ENCODE results near the gene PTOV1. TPM values are rescaled to one million over a fixed set of nuclear protein-coding genes. Genes with fewer than 3 reads are reported as not detected.

PTOV1 gene
- total RNA-seq, 4 donors from 2014 or later, result 62.3 to 203 (median 66.8) TPM

GRCh38 chr19:49830766-49831165 is 20.2 kb upstream of the PTOV1 start:
- in situ Hi-C loops (cut with MboI; ENCODE audit: low pct_ligation_motif_present in 1 of 4, low pct_unique_long_range_greater_than_20kb in 1 of 4, low sequenced_read_pairs in 3 of 4) (no loop called here), intact Hi-C loops (cut with DNase I; ENCODE audit: low total_unique reads) (no loop called here)
- no peaks in the 10 kb centered on the region for H3K27me3 ChIP-seq
- no peak for TF ChIP-seq POLR2A (IDR thresholded peaks at IDR 0.05)
- no peak for TF ChIP-seq EP300 (IDR thresholded peaks at IDR 0.05; ENCODE audit: low read depth)
- TF ChIP-seq, protein P1, sequence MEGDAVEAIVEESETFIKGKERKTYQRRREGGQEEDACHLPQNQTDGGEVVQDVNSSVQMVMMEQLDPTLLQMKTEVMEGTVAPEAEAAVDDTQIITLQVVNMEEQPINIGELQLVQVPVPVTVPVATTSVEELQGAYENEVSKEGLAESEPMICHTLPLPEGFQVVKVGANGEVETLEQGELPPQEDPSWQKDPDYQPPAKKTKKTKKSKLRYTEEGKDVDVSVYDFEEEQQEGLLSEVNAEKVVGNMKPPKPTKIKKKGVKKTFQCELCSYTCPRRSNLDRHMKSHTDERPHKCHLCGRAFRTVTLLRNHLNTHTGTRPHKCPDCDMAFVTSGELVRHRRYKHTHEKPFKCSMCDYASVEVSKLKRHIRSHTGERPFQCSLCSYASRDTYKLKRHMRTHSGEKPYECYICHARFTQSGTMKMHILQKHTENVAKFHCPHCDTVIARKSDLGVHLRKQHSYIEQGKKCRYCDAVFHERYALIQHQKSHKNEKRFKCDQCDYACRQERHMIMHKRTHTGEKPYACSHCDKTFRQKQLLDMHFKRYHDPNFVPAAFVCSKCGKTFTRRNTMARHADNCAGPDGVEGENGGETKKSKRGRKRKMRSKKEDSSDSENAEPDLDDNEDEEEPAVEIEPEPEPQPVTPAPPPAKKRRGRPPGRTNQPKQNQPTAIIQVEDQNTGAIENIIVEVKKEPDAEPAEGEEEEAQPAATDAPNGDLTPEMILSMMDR (IDR thresholded peaks at IDR 0.05), result no peak
- no peak for TF ChIP-seq POLR2AphosphoS5 (IDR thresholded peaks at IDR 0.05)
- no peaks in the 10 kb centered on the region for H3K4me1 ChIP-seq
- peaks cover 0 to 25% (median 10%) of the 10 kb centered on the region in 4 donors for H3K36me3 ChIP-seq
- H3K4me3 ChIP-seq, result no peak overlapping the region
- H3K27ac ChIP-seq, result no peak overlapping the region
- no peaks in the 10 kb centered on the region for H3K9me3 ChIP-seq
- WGBS, 2 donors (ENCODE audit: low coverage in 1 of 2), result 95% methylated on average over 8 of the region's 12 CpGs; no CpG with 5 or more reads in 1 of the 2 donors
- no peak for DNase-seq

GRCh38 chr19:49831592-49831991 is 19.4 kb upstream of the PTOV1 start:
- TF ChIP-seq POLR2AphosphoS5 (IDR thresholded peaks at IDR 0.05) (no peak), POLR2A (IDR thresholded peaks at IDR 0.05) (no peak)
- TF ChIP-seq, protein P1 (IDR thresholded peaks at IDR 0.05), result no peak

DNA sequence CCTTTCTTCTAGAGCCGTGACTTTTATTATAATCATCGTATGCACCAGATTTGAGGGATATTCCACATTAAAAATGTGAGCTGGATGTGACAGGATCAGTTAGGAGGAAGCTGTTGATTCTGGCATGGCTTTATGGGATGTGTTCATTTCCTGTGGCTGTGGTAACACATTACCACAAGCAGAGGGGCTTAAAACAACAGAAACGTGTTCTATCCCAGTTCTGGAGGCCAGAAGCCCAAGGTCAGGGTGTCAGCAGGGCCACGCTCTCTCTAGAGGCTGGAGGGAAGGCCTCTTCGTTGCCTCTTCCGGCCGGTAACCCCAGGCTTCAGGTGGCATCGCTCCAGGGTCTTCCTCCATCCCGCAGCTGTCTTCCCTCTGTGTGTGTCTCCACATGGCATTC is 18.4 kb upstream of the PTOV1 start:
- H3K27me3 ChIP-seq, result no peaks in the 10 kb centered on the region
- peaks cover 0 to 32% (median 10%) of the 10 kb centered on the region in 4 donors for H3K36me3 ChIP-seq
- TF ChIP-seq, protein P1 (IDR thresholded peaks at IDR 0.05), result no peak
- TF ChIP-seq EP300 (IDR thresholded peaks at IDR 0.05; ENCODE audit: low read depth), result no peak
- TF ChIP-seq POLR2AphosphoS5 (IDR thresholded peaks at IDR 0.05), result no peak
- no peak for TF ChIP-seq POLR2A (IDR thresholded peaks at IDR 0.05)
- no peaks in the 10 kb centered on the region for H3K9me3 ChIP-seq
- intact Hi-C loops (cut with DNase I; ENCODE audit: low total_unique reads) (no loop called here), in situ Hi-C loops (cut with MboI; ENCODE audit: low pct_ligation_motif_present in 1 of 4, low pct_unique_long_range_greater_than_20kb in 1 of 4, low sequenced_read_pairs in 3 of 4) (no loop called here)
- no peak for DNase-seq
- no peaks in the 10 kb centered on the region for H3K4me1 ChIP-seq
- no peak overlapping the region for H3K27ac ChIP-seq
- WGBS, 2 donors (ENCODE audit: low coverage in 1 of 2), result 74 to 75% methylated on average over 3 to 9 of the region's 9 CpGs
- no peak overlapping the region for H3K4me3 ChIP-seq

More at GRCh38 chr19:49831592-49831991, 19.4 kb upstream of the PTOV1 start:
- no peak for DNase-seq
- no peak overlapping the region for H3K4me3 ChIP-seq
- H3K4me1 ChIP-seq, result no peaks in the 10 kb centered on the region
- H3K36me3 ChIP-seq, result peaks cover 0 to 32% (median 10%) of the 10 kb centered on the region in 4 donors
- WGBS, 2 donors (ENCODE audit: low coverage in 1 of 2), result 93 to 100% methylated on average over 2 to 6 of the region's 8 CpGs
- no peaks in the 10 kb centered on the region for H3K9me3 ChIP-seq
- no peak overlapping the region for H3K27ac ChIP-seq
- in situ Hi-C loops (cut with MboI; ENCODE audit: low pct_ligation_motif_present in 1 of 4, low pct_unique_long_range_greater_than_20kb in 1 of 4, low sequenced_read_pairs in 3 of 4), result no loop called here
- H3K27me3 ChIP-seq, result no peaks in the 10 kb centered on the region
- intact Hi-C loops (cut with DNase I; ENCODE audit: low total_unique reads), result no loop called here

GRCh38 chr19:49833599-49833998 is 17.4 kb upstream of the PTOV1 start:
- Histone ChIP-seq H3K9me3 (no peaks in the 10 kb centered on the region), H3K4me1 (no peaks in the 10 kb centered on the region), H3K36me3 (peaks cover 0 to 32% (median 10%) of the 10 kb centered on the region in 4 donors), H3K4me3 (no peak overlapping the region), H3K27ac (no peak overlapping the region), H3K27me3 (no peaks in the 10 kb centered on the region)
- in situ Hi-C loops (cut with MboI; ENCODE audit: low pct_ligation_motif_present in 1 of 4, low pct_unique_long_range_greater_than_20kb in 1 of 4, low sequenced_read_pairs in 3 of 4) (no loop called here), intact Hi-C loops (cut with DNase I; ENCODE audit: low total_unique reads) (no loop called here)
- no peak for DNase-seq
- WGBS, 2 donors (ENCODE audit: low coverage in 1 of 2), result 95 to 100% methylated on average over 1 to 6 of the region's 7 CpGs
- no peak for TF ChIP-seq POLR2A (IDR thresholded peaks at IDR 0.05)
- TF ChIP-seq, protein P1 (IDR thresholded peaks at IDR 0.05), result no peak
- TF ChIP-seq POLR2AphosphoS5 (IDR thresholded peaks at IDR 0.05), result no peak
- no peak for TF ChIP-seq EP300 (IDR thresholded peaks at IDR 0.05; ENCODE audit: low read depth)

Measured in transverse colon (tissue), 4 donors.